A549 treated with AZD9567 at 1 μM for 4 hours (cell line): ENCODE results near the gene PHPT1. TPM values are rescaled to one million over a fixed set of nuclear protein-coding genes. Genes with fewer than 3 reads are reported as not detected.

Experiments
- total RNA-seq: library from RNA; stranded (reverse); fragments of 200-300 nt; extraction: Qiagen RNA extraction; gene quantifications from 5 replicates; pipeline ENCODE4 v1.2.3, GENCODE V29; 2022; ENCODE audit not compliant: insufficient read depth

PHPT1 gene
- total RNA-seq: 301 to 333 TPM (median 305 TPM) in 5 replicates

DNA sequence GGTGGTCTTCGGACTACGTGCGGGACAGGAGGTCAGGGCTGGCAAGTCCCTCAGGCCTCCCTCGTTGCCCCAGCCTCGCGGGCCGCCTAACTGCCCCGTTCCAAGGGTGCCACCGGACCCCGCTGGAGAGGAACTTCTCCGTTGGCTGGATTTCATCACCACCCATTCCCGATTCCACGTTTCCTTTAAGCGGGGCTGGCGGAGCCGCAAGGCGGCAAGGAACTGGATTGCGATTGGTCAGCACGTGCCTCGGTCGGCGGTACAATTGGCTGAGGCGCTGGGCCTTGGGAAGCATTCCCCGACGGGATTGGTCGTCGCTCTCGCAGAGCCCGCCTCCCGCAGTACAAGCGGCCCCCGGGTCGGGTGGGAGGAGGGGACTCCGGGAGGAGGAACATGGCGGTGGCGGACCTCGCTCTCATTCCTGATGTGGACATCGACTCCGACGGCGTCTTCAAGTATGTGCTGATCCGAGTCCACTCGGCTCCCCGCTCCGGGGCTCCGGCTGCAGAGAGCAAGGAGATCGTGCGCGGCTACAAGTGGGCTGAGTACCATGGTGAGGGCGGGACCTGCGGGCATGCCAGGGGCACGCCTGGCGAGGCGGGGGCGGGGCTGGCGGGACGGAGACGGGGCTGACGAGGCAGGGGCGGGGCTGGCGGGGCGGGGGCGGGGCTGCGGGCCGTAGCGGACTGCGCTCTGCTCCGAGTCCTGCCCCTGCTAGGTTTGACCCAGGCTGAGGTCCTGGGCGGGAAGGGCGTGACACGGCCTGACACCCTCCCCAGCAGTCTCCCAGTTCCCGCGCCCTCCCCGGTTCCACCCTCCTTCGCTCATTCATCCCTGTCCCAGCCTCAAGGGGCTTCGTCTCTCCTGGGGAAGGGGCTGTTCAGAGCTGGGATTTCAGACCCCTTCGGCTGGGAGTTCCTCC, at the start of gene PHPT1:
Gene PHPT1, plus strand, starts transcription at position 372 of the 922 bp plus-strand sequence. Its CDS starts 22 bp downstream, at position 394.

DNA sequence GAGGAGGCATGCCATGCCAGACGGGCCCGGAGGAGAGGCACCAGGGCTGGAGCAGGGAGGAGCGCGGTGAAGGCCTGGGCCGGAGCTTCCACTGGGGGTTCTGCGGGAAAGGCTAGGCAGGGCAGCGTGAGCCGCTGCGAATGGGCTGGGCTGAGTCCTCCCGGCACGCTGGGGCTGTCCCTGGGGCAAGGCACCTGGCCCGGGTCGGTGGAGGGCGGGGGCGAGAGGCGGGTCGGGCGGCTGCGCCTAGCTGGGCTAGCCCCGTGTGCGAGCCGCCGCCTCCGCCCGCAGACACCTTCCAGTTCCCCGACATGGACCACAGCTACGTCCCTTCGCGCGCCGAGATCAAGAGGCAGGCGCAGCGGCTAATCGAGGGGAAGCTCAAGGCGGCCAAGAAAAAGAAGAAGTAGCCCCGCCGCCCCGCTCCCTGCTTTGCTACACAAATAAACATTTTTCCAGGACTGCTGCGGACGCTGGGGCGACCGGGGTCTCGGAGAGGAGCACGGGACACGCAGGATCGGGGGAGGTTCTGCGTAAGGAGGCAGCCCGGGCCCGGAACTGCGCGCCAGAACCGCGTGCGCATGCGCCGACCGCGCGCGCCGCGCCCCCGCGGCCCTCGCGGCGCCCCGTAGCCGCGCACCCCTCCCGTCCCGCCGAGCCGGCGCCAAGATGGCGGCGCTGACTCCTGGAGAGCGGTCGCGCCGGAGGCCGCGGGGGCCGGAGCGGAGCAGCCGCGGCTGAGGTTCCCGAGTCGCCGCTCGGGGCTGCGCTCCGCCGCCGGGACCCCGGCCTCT, 41.7 kb upstream of the PHPT1 start, which contains the start of gene RABL6:
Gene RABL6, plus strand, starts transcription at position 668 of the 794 bp plus-strand sequence. CDS start 249 bp downstream, outside the sequence.

DNA sequence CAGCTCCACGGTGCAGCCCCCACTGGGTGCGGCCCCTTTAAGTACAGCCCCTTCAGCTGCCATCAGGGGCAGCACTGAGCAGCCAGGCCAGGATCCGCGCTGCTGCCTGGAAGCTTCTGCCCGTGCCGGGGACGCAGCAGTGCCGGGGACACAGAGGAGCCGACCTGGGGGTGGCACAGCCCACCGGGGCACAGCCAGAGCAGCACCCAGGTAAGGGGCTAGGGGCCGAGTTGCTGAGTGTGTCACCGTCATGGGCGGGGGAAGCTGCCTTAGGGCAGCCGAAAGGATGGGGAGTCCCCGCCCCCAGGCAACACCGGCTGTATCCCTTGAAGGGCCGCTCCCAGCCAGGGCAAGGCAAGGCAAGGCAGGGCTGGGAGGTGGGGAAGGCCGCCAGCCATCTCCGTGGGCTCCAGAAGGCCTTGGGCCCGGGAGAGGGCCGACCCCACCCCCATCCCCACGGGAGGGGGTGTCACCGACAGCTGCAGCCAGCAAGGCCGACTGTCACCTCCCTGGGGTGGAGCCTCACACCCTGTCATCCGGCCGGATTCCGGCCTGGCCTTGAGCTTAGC, 6.7 kb upstream of the PHPT1 start, which contains the start of gene AJM1:
Gene AJM1, plus strand, starts transcription at position 99 of the 569 bp plus-strand sequence. CDS start 1,937 bp downstream, outside the sequence.

DNA sequence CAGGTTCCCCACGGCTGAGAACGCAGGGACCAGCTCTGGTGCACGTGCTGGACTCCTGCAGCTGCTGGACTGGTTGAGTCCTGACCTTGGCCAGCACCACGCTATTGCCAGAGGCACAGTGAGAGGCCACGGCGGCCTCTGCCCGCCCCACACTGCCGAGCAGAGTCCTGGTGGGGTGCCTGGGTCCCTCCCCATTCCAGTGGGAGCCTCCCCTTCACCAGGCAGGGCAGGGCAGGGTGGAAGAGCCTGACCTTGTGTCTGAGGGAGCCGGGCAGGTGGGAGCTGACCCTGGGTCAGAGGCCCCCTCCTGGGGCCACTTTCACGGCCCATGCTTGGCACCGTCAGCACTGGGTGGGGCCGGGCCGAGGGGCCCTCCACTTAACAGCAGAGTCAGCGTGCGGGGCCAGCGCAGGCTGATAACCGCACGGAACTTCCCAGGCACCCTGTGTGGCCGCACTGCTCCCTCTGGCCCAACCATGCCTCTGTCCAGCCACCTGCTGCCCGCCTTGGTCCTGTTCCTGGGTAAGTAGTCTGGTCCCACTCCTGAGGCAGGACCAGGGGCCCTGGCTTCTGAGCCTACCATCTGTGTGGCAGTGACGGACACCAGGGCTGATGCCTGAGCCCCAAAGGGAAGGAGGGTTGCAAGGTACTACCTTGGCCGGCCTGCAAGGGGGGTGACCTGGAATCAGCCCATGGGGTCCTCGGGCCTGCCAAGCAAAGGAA, 2.9 kb downstream of the PHPT1 start, which contains the start of gene MAMDC4:
Gene MAMDC4, plus strand, starts transcription at position 406 of the 723 bp plus-strand sequence. Its CDS starts 71 bp downstream, at position 477.

DNA sequence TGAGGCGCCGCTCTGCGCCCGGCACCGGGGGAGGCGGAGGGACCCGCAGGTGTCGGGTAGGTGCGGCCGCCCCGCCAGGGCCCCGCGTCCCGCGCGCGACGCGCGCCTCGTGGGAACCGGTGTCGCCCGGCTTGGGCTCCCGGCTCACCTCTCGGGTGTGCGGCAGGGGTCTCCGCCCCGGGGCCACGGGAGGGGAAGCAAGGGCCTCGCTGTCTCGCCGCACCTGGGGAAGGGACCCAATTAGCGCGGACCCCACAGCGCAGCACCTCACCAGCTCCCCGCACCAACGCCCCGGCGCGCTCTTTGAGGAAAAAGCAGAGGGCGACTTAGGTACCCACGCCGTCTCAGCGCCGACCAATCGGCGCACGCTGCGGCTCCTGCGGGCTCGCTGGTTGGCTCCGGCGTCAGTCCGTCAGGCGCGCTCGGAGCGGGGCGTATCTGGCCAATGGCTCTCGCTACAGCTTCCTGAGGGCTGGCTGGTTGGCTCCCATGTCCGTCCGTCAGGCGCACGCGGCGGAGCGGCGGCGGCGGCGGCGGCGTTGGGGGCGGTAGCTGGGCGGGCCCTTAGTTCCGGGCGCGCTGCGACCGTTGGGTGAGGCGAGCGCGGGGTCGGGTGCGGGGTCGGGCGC, 36.9 kb downstream of the PHPT1 start, which contains the start of gene TRAF2:
Gene TRAF2, plus strand, starts transcription at position 567 of the 629 bp plus-strand sequence. CDS start 12,225 bp downstream, outside the sequence.

Other genes with a start within 250 kb of the PHPT1 start
- 37.1 to 59.8 TPM (median 58.8 TPM) in 5 replicates for gene EGFL7, start 186.5 kb upstream of the PHPT1 start, total RNA-seq
- gene AGPAT2, start 162.0 kb upstream of the PHPT1 start, total RNA-seq: 64.9 to 105 TPM (median 101 TPM) in 5 replicates
- gene DIPK1B, start 136.8 kb upstream of the PHPT1 start, total RNA-seq: 3.7 to 8.1 TPM (median 7.0 TPM) in 5 replicates
- not detected in 5 replicates for gene LCN10, start 106.5 kb upstream of the PHPT1 start, total RNA-seq
- gene LCN6, start 100.9 kb upstream of the PHPT1 start, total RNA-seq: not detected in 5 replicates
- not detected in 5 replicates for gene LCN8, start 91.2 kb upstream of the PHPT1 start, total RNA-seq
- gene LCN15, start 84.9 kb upstream of the PHPT1 start, total RNA-seq: 0.05 to 0.08 TPM (median 0.05 TPM) in 3 of 5 replicates, not detected in the others
- gene TMEM141, start 58.1 kb upstream of the PHPT1 start, total RNA-seq: 58.2 to 81.2 TPM (median 76.7 TPM) in 5 replicates
- gene CCDC183, start 53.1 kb upstream of the PHPT1 start, total RNA-seq: 0.39 to 0.89 TPM (median 0.44 TPM) in 4 of 5 replicates, not detected in the other
- 56.0 to 85.9 TPM (median 80.1 TPM) in 5 replicates for gene RABL6, start 41.5 kb upstream of the PHPT1 start, total RNA-seq
- 1.9 to 5.0 TPM (median 4.5 TPM) in 5 replicates for gene AJM1, start 6.9 kb upstream of the PHPT1 start, total RNA-seq
- gene MAMDC4, start 2.9 kb downstream of the PHPT1 start, total RNA-seq: 3.8 to 5.7 TPM (median 4.6 TPM) in 5 replicates
- 355 to 516 TPM (median 465 TPM) in 5 replicates for gene EDF1, start 16.9 kb downstream of the PHPT1 start, total RNA-seq
- 28.1 to 60.7 TPM (median 48.5 TPM) in 5 replicates for gene TRAF2, start 37.1 kb downstream of the PHPT1 start, total RNA-seq
- gene FBXW5, start 95.3 kb downstream of the PHPT1 start, total RNA-seq: 62.3 to 108 TPM (median 104 TPM) in 5 replicates
- gene C8G, start 95.8 kb downstream of the PHPT1 start, total RNA-seq: 1.0 to 1.7 TPM (median 1.3 TPM) in 4 of 5 replicates, not detected in the other
- 1.3 to 2.0 TPM (median 1.6 TPM) in 4 of 5 replicates, not detected in the other for gene LCN12, start 102.9 kb downstream of the PHPT1 start, total RNA-seq
- 0.14 to 0.73 TPM (median 0.66 TPM) in 4 of 5 replicates, not detected in the other for gene PTGDS, start 128.1 kb downstream of the PHPT1 start, total RNA-seq
- 0.02 to 0.14 TPM (median 0.10 TPM) in 4 of 5 replicates, not detected in the other for gene LCNL1, start 133.6 kb downstream of the PHPT1 start, total RNA-seq
- 24.8 to 86.1 TPM (median 80.8 TPM) in 5 replicates for gene PAXX, start 143.0 kb downstream of the PHPT1 start, total RNA-seq
- gene CLIC3, start 147.2 kb downstream of the PHPT1 start, total RNA-seq: 4.0 to 4.9 TPM (median 4.4 TPM) in 4 of 5 replicates, not detected in the other
- gene ABCA2, start 178.8 kb downstream of the PHPT1 start, total RNA-seq: 20.0 to 29.5 TPM (median 27.5 TPM) in 5 replicates
- gene FUT7, start 182.7 kb downstream of the PHPT1 start, total RNA-seq: 0.03 to 0.09 TPM (median 0.03 TPM) in 4 of 5 replicates, not detected in the other
- 49.4 to 88.3 TPM (median 87.7 TPM) in 5 replicates for gene NPDC1, start 196.8 kb downstream of the PHPT1 start, total RNA-seq
- gene ENTPD2, start 204.7 kb downstream of the PHPT1 start, total RNA-seq: 1.4 to 3.0 TPM (median 2.6 TPM) in 5 replicates
- 14.9 to 28.4 TPM (median 24.6 TPM) in 5 replicates for gene SAPCD2, start 221.1 kb downstream of the PHPT1 start, total RNA-seq
- gene UAP1L1, start 228.1 kb downstream of the PHPT1 start, total RNA-seq: 9.8 to 16.4 TPM (median 11.7 TPM) in 5 replicates
- 40.8 to 56.5 TPM (median 52.7 TPM) in 5 replicates for gene MAN1B1, start 237.6 kb downstream of the PHPT1 start, total RNA-seq